Vagina (tissue), 2 donors: ENCODE results near the gene CGB2.
"Not testable (repeated sequence)": the region's sequence is repeated elsewhere in the genome, so short reads cannot be mapped to it uniquely, and the experiment has no call there.

ENCODE experiments used
- CTCF ChIP-seq, 3 experiments: fragments of 450-650 bp in 2 of 3; fragments of 200-600 bp in 1 of 3; sonication (generic) in 1 of 3; IDR thresholded peaks; one replicate each; pipeline ENCODE4 v1.5.1; 2017 to 2019; ENCODE audit warnings: antibody characterized with exemption in 3 of 3, mild to moderate bottlenecking in 2 of 3, moderate library complexity in 2 of 3
- POLR2A ChIP-seq, 2 donors: fragments of 450-650 bp; IDR thresholded peaks; one replicate each; pipeline ENCODE4 v1.6.1; 2017; ENCODE audit warnings: antibody characterized with exemption in 2 of 2, mild to moderate bottlenecking in 2 of 2, moderate library complexity in 2 of 2
- POLR2AphosphoS5 ChIP-seq, 2 donors: sonication (generic); formaldehyde crosslinking; IDR thresholded peaks; one replicate each; pipeline ENCODE4 v1.9.0; 2017; ENCODE audit warnings: antibody characterized with exemption in 2 of 2, mild to moderate bottlenecking in 2 of 2, low read depth in 1 of 2; ENCODE audit not compliant: insufficient read depth in 1 of 2

- TF ChIP-seq CTCF (IDR thresholded peaks at IDR 0.05); POLR2A (IDR thresholded peaks at IDR 0.05); POLR2AphosphoS5 (IDR thresholded peaks at IDR 0.05; ENCODE audit: insufficient read depth in 1 of 2, low read depth in 1 of 2): not testable (repeated sequence)
Observed at GRCh38 chr19:49025599-49025998, 6.1 kb upstream of the CGB2 start.
